Measurements from ENCODE around the gene LRTM2. TPM values are rescaled to one million over a fixed set of nuclear protein-coding genes. Genes with fewer than 3 reads are reported as not detected.

The LRTM2 gene
- total RNA-seq, 1 experiment from 2014 or later, result not detected

DNA sequence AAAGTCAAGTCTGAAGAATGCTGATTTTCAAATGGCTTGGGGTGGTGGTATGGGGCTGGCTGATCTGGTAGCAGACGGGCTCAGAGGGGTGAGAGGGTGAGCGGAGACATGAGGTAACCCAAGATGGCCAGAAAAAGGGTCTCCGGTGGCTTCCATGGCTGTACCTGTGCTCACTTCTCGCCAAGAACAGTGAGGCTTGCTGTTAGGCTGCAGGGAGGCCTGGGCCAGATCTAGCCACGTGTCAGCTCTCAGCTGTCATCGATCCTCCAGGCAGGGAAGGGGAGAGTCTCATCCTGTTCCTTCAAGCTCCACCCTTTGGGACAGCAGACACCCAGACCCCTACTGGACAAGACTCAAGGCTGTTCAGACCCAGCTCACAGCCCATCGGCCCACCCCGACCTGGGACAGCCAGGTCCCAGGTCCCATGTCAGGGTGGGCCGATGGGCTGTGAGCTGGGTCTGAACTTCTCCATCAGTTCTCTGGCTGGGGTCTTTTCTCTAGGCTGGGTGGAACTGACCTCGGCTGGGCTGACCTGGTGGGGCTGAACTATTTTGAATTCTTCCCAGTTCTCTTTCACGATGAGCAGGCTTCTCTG lies 9.0 kb downstream of the LRTM2 start:
- DNase-seq (ENCODE audit: low read depth), result no peak

DNA sequence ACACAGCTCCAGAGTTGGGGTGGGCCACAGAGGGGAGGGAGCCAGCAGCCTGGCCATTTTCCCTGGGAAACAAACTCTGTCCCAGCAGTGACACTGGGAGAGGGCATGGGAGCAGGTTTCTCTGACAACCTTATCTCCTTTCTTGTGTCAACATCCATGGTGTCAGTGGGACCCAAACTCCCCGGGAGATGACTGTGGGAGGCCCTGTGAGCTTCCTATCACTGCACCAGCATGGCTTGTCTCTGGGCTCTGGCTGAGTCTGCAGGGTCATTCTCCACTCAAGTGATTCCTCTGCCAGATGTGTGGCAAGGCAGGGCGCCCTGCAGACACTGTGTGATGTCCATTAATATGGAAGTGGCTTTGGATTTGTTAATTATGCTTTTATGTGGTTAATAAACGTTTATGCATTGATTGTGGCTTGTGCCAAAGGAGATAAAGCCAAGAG lies 10.1 kb downstream of the LRTM2 start:
- DNase-seq (ENCODE audit: low read depth), result no peak

DNA sequence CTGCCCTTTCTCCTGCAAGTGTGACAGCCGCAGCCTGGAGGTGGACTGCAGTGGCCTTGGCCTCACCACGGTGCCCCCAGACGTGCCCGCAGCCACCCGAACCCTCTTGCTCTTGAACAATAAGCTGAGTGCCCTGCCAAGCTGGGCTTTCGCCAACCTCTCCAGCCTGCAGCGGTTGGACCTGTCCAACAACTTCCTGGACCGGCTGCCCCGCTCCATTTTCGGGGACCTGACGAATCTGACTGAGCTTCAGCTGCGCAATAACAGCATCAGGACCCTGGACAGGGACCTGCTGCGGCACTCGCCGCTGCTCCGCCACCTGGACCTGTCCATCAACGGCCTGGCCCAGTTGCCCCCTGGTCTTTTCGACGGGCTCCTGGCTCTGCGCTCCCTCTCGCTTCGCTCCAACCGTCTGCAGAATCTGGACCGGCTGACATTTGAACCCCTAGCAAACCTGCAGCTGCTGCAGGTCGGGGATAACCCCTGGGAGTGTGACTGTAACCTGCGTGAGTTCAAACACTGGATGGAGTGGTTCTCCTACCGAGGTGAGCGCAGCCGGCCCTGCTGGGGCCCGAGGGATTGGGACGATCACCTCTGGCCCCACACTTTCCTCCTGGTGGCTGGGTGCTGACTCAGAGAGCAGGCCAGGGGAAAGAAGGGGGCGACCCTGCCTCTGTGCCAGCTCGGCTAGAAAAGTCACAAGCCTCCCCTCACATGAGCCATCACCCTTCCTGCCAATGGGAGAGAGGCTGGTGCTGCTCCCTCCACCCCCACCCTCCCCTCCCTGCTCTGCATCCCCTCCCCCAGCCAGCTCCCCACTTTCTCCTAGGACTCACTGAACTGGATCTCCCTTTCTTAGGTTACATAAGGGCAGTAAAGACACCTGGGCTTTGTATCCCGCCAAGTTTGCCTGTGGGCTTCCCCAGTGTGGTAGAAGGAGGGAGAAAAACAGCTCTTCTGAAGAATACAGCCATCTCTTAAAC lies 10.9 kb downstream of the LRTM2 start:
- peak; percentile 66 for DNase-seq (ENCODE audit: low read depth)

- DNase-seq (ENCODE audit: low read depth), result no peak
Observed at GRCh38 chr12:1832801-1833595, 12.6 kb downstream of the LRTM2 start.

DNA sequence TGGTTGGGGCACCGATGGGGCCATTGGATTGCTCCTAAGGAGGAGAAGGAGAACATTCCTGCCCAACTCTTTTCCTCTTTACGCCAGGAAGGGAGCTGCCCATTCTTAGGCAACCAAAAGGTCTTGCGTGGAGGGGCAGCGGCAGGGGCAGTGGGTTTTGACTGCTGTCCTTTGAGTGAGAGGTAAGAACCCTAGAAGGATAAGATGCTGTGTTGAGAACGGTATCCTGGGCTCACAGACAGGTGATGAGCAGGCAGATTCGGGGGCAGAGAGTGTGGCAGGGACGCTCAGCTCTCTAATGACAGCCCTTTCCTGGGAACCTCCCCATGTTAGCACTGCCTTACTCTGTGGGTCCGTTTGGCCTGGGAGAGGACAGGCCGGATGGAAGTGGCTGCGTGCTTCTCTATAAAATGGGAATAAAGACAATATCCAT lies 13.2 kb downstream of the LRTM2 start:
- no peak for DNase-seq (ENCODE audit: low read depth)

- no peak for DNase-seq (ENCODE audit: low read depth)
Observed at GRCh38 chr12:1834186-1834925, 14.0 kb downstream of the LRTM2 start.

DNA sequence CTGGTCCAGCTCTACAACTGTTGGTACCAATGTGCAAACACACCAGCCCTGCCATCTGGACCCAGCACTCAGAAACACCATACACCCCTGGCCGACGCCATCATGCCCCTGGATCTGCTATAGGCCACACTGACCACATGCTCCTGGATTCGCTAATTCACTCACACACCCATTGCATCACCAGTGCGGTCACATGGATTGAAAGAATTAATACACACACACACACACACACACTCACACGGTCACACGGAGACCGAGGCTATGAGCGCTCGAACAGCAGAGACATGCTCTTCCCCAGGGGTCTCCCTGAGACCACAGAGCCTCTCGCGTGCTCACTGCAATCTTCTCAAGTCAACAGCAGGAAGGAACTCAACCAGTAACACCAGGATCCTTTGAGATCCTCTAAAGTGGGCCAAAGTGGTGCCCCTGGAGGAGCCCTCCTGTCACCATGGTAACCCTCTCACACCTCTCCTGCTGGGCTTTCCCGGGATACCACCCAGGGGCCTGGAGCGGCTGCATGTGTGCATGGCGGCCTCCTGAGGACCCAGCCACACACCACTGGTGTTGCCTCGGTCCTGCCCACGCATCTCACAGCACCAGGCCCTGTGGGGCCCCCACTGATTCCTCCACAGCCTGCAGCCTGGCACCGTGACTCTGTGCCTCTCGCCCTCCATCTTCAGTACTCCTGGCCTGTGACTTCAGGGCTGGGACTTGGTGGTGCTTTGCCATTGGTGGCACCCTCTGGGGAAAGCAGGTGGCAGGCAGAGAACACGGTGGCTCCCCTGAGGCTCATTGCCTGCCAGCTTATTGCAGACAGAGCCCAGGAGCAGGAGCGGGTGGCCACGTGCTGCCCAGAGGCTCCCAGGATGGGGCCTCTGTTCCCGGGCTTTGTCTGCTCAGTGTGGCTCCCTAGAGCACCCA lies 15.1 kb downstream of the LRTM2 start:
- no peak for DNase-seq (ENCODE audit: low read depth)

DNA sequence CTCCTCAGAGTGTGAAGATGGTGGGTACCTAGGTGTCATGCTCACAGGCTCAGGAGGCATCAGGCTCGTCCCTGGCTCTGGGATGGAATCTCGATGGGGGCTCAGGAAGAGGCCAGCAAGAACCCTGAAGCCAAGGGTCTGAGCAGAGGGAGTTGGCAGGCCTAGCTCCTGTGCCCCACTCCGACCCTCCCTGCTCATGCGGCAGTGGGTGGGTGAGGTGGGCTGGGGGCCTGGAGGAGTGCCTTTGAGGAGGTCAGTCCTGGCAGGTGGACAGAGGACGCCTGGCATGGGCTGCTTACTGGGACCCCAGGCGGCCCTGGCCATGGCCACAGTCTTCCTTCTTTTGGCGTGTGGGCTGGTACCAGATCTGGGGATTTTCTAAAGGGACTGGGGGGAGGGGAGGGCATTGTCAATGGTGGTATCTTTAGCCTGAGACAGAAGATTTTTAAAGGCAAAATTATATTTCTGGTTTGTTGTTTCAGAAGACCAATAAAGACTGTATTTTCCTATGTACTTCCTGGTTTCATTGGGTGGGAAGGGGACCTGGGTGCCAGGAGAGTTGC lies 16.0 kb downstream of the LRTM2 start:
- no peak for DNase-seq (ENCODE audit: low read depth)

DNA sequence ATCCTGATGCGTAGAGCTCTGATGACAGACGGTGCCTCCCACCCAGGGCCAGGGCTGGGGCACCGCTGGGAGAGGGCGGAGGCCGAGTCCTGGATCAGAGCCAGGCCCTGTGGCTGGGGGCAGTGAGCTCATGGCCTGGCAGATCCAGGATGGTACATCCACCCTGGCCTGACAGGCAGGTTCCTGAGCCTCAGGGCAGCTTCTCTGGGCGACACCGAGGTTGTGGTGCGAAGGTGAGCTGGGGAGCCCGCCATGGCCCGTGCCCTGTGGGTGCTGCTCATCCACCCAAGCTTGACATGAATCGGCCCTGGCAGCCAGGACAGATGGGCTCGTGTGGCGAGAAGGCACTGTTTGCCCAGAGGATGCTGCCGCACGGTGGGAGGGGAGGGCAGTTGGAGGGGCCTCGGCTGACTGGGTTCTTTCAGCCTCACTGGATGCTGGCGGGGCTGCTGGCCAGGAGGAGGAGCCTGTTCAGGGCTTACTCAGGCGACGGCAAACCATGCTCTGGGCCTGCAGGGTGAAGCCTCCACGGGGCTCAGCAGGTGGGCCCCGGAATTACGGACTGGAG lies 16.6 kb downstream of the LRTM2 start:
- peak; percentile 49 for DNase-seq (ENCODE audit: low read depth)

- no peak for DNase-seq (ENCODE audit: low read depth)
Observed at GRCh38 chr12:1837541-1838204, 17.3 kb downstream of the LRTM2 start.

GRCh38 chr12:1838205-1838993 lies 18.0 kb downstream of the LRTM2 start:
- no peak for DNase-seq (ENCODE audit: low read depth)

DNA sequence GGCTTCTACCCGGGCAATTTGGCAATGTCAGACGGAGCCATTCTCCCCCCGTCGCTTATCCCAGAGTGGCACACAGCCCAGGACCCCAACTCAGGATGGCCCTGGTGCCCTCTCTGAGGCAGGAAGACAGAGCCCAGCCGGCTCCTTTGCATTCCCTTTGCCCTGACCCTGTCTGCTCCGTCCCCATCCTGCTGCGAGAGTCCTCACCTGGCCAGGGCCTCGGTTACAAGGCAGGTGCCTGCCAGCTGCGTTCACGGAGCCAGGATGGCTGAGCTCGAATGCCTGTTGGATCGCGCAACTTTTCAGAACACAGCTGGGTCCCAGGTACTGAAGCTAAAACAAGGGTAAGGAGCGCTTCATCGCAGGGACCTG lies 18.6 kb downstream of the LRTM2 start:
- DNase-seq (ENCODE audit: low read depth), result no peak

DNA sequence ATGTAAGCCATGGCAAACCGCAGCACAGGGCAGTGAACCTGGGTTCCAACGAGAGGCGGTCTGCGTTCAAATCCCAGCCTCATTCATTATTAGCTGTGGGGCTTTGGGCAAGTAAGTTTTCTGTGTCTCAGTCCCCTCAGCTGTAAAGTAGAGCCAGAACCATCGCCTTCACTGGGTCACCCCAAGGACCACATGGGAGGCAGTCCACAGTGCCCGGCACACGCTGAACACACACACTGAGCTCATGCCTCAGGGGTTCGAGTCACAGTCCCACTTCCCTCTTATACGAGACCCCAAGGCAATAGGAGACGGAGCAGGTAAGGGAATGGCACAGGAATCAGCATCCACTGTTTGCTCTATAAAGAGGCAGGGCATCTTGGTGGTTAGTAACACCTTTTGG lies 19.1 kb downstream of the LRTM2 start:
- DNase-seq (ENCODE audit: low read depth), result no peak

GRCh38 chr12:1839956-1840951 lies 19.9 kb downstream of the LRTM2 start:
- DNase-seq (ENCODE audit: low read depth), result no peak

DNA sequence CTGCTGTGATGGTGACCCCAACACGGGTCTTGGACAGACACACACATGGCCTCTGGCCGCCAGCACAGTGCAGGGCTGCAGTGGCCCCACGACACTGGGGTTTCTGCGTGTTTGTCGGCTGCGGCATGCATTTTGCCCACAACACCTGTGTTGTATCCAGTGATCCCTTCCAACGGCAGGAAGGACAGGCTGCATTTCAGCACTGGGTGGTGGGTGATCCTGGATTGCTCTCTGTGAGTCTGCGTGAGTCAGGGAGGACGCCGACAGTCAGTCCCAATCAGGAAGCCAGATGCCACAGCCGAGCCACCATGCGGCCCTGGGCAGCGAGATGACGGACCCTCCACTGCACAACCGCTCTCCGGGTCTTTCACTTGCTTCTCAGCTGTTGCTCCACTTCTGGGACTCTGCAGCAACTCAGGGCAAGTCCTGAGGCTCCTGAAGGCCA lies 20.6 kb downstream of the LRTM2 start:
- no peak for DNase-seq (ENCODE audit: low read depth)

DNA sequence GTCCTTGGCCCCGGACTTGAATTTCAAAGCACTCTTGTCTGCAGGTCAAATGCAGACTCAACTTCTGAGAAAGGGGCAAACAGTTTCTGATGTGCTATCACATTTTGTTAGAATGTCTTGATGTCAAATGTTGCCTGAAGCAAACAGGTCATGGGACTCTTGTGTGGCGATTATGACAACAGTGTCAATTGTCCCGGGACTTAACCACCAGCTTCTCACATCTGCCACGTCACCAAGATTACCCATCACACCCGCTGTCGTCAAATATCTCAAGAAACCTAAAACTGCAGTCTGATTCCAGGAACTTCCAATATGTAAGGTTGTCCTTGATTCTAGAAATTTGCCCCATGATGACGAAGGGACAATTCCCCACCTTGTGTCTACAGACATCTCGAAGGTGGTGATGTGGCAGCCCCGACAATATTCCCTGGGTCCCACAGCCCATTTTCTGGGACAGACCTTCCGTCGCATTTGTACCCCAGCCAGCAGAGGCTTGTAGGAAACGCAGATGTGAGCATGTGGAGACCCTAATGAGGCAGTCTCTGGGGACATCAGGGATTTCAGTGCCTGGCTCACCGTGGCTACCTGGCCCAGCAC lies 21.3 kb downstream of the LRTM2 start:
- DNase-seq (ENCODE audit: low read depth), result no peak

Measured in Daoy (cell line).